Progenitor cell of endocrine pancreas (in vitro differentiated cells): ENCODE measurements around the gene GATAD2B. TPM values are rescaled to one million over a fixed set of nuclear protein-coding genes. Genes with fewer than 3 reads are reported as not detected.

Experiments
- DNase-seq: peaks from one replicate; pipeline ENCODE4 v3.0.0; 2021; ENCODE audit warnings: low spot score; ENCODE audit not compliant: unreplicated experiment
- H3K27ac Mint-ChIP-seq: 2 replicates; pipeline ENCODE4 v1.8.0; 2021; ENCODE audit warnings: mild to moderate bottlenecking, moderate library complexity, mixed read lengths
- H3K27me3 Mint-ChIP-seq: 2 replicates; pipeline ENCODE4 v1.8.0; 2021; ENCODE audit warnings: mixed read lengths
- H3K36me3 Mint-ChIP-seq: 2 replicates; pipeline ENCODE4 v1.8.0; 2022; ENCODE audit warnings: mixed read lengths; ENCODE audit not compliant: insufficient read depth
- H3K4me1 Mint-ChIP-seq: 2 replicates; pipeline ENCODE4 v1.8.0; 2021; ENCODE audit warnings: low read depth, mixed read lengths
- H3K4me3 Mint-ChIP-seq: 2 replicates; pipeline ENCODE4 v1.8.0; 2021; ENCODE audit warnings: low read depth, mild to moderate bottlenecking, moderate library complexity, mixed read lengths
- H3K9me3 Mint-ChIP-seq: 2 replicates; pipeline ENCODE4 v1.8.0; 2021; ENCODE audit warnings: low read depth, mixed read lengths
- CTCF ChIP-seq: fragments of 200-600 bp; sonication (generic); IDR thresholded peaks from one replicate; pipeline ENCODE4 v1.5.0; 2021; ENCODE audit warnings: antibody characterized with exemption, mild to moderate bottlenecking; ENCODE audit not compliant: unreplicated experiment
- total RNA-seq: library from RNA; stranded (reverse); gene quantifications from 2 replicates; pipeline ENCODE4 v1.2.1, GENCODE V29; 2021

The GATAD2B gene
- total RNA-seq, 1 donor from 2014 or later = 52.6 TPM

GRCh38 chr1:153866045-153866850 is 56.5 kb downstream of the GATAD2B start:
- Mint-ChIP-seq H3K27ac (no peak overlapping the region), H3K27me3 (no peaks in the 10 kb centered on the region), H3K4me1 (no peaks in the 10 kb centered on the region), H3K36me3 (peaks cover 10% of the 10 kb centered on the region), H3K4me3 (no peak overlapping the region), H3K9me3 (peaks cover 3% of the 10 kb centered on the region)
- no peak for TF ChIP-seq CTCF
- no peak for DNase-seq

- Mint-ChIP-seq H3K36me3 (peaks cover 4% of the 10 kb centered on the region), H3K27ac (no peak overlapping the region), H3K27me3 (no peaks in the 10 kb centered on the region), H3K4me1 (no peaks in the 10 kb centered on the region), H3K4me3 (no peak overlapping the region), H3K9me3 (no peaks in the 10 kb centered on the region)
- no peak for DNase-seq
- TF ChIP-seq CTCF = no peak
These were observed 62.5 kb downstream of the GATAD2B start for GRCh38 chr1:153860285-153860684.

GRCh38 chr1:153857505-153857904 is 65.3 kb downstream of the GATAD2B start:
- TF ChIP-seq CTCF = no peak
- Mint-ChIP-seq H3K9me3 (no peaks in the 10 kb centered on the region), H3K4me3 (no peak overlapping the region), H3K36me3 (peaks cover 2% of the 10 kb centered on the region), H3K27me3 (no peaks in the 10 kb centered on the region), H3K27ac (no peak overlapping the region), H3K4me1 (no peaks in the 10 kb centered on the region)
- DNase-seq = no peak

- TF ChIP-seq CTCF = no peak
- peaks cover 2% of the 10 kb centered on the region for H3K36me3 Mint-ChIP-seq
- H3K27me3 Mint-ChIP-seq = no peaks in the 10 kb centered on the region
- no peak overlapping the region for H3K4me3 Mint-ChIP-seq
- DNase-seq = no peak
- H3K27ac Mint-ChIP-seq = no peak overlapping the region
- no peaks in the 10 kb centered on the region for H3K9me3 Mint-ChIP-seq
- no peaks in the 10 kb centered on the region for H3K4me1 Mint-ChIP-seq
These were observed 66.0 kb downstream of the GATAD2B start for GRCh38 chr1:153856763-153857162.

DNA sequence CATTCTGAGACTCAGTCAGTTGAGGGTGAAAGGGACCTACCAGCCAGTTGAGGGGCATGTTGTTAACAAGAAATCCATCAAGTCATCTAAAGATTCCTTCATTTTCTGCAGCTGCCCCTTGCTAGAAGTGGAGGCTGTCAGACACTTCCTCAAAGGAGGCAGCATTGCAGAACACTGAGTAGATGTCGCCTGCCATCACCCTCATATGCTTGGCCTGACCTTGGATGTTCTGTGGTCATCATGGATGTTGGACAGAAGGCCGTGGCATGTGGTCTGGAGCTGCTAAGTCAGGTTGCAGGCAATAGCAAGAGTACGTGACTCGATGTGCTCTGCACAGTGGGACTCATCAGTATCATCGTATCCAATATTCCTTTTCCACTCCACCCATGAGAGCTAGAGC is 70.6 kb downstream of the GATAD2B start:
- Mint-ChIP-seq H3K27me3 (no peaks in the 10 kb centered on the region), H3K9me3 (no peaks in the 10 kb centered on the region)

More for the DNA sequence above, 70.6 kb downstream of the GATAD2B start:
- Mint-ChIP-seq H3K4me3 (no peak overlapping the region), H3K4me1 (peaks cover 5% of the 10 kb centered on the region), H3K27ac (no peak overlapping the region), H3K36me3 (peaks cover 7% of the 10 kb centered on the region)
- no peak for TF ChIP-seq CTCF
- DNase-seq = no peak
